PFSK-1 (cell line): ENCODE data around the gene INPP4A.

Experiments used
- POLR2AphosphoS5 ChIP-seq: IDR thresholded peaks from 2 replicates; pipeline ENCODE4 v1.6.1; 2012; ENCODE audit warnings: low read depth, mild to moderate bottlenecking, control low read depth, low read length, moderate library complexity
- REST ChIP-seq, 2 experiments: IDR thresholded peaks; 2 replicates each; pipeline versions ENCODE4 v1.6.1 to v1.8.0; 2011 to 2012; ENCODE audit warnings: low read depth in 2 of 2, low read length in 2 of 2, control low read depth in 1 of 2, inconsistent platforms in 1 of 2, mild to moderate bottlenecking in 1 of 2, moderate library complexity in 1 of 2; ENCODE audit not compliant: insufficient read depth in 1 of 2

- TF ChIP-seq POLR2AphosphoS5 (no peak), REST (IDR thresholded peaks at IDR 0.05; ENCODE audit: insufficient read depth in 1 of 2, low read depth in 2 of 2, low read length in 2 of 2) (no peak)
Observed at GRCh38 chr2:98516571-98516970, 71.9 kb downstream of the INPP4A start.
